ENCODE results near the gene TAF1B.

Gene TAF1B

DNA sequence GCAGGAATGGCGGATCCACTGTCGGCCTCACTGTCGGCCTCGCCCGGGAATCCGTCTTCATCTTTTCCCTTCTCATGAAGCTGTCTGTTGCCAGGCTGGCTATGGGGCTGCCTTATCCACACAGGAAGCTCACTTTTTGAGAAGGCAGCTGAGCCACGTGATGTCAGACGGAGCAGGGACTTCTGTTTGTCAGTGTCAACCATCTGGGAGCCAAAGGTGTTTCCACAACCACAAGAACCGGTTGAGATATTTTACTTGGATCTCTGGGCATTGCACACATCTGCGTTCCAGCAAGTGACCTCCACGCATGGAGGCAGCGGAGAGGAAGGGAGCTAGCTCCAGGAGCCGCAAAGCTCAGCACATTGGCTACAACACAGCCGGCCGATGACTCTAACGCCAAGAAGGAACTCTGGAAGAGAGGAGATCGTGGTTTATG is 27.4 kb upstream of the TAF1B start:
- H3K27me3 ChIP-seq (ENCODE audit: control insufficient read depth in 5 of 5, insufficient read depth in 4 of 5, low read length in 5 of 5), result no peaks in the 10 kb centered on the region
- H3K4me3 ChIP-seq (ENCODE audit: low read depth in 1 of 5, low read length in 5 of 5), result no peak overlapping the region
- H3K27ac ChIP-seq (ENCODE audit: low read depth, low read length), result no peak overlapping the region
- no peaks in the 10 kb centered on the region for H3K36me3 ChIP-seq (ENCODE audit: control insufficient read depth in 5 of 5, insufficient read depth in 5 of 5, low read length in 5 of 5)
- H3K9me3 ChIP-seq (ENCODE audit: control insufficient read depth in 5 of 5, low read length in 5 of 5), result no peaks in the 10 kb centered on the region
- peaks cover 7 to 25% (median 17%) of the 10 kb centered on the region in 5 donors for H3K4me1 ChIP-seq (ENCODE audit: control insufficient read depth in 5 of 5, insufficient read depth in 5 of 5, low read length in 5 of 5)
- H3K9ac ChIP-seq (ENCODE audit: low read length in 5 of 5), result no peak overlapping the region

DNA sequence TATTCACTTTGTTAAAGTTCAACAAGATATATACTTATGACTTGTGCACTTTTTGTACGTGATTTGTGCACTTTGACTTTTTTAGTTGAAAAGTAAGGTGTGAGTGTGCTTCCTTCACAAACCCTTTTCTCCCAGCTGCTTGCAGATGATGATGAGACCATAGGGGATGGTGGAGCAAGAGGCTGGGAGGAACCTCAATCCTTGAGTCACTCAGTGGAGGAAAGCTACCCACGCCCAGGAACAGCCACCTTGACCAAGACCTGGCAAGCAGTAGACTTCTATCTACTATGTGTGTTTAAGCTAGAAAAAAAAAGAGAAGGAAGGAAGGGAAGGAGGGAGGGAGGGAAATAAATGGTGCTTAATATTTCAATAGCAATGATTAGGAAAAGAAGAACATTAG is 25.2 kb upstream of the TAF1B start:
- H3K4me1 ChIP-seq (ENCODE audit: control insufficient read depth in 5 of 5, insufficient read depth in 5 of 5, low read length in 5 of 5), result peaks cover 7 to 21% (median 12%) of the 10 kb centered on the region in 5 donors
- H3K9me3 ChIP-seq (ENCODE audit: control insufficient read depth in 5 of 5, low read length in 5 of 5), result no peaks in the 10 kb centered on the region
- H3K36me3 ChIP-seq (ENCODE audit: control insufficient read depth in 5 of 5, insufficient read depth in 5 of 5, low read length in 5 of 5), result no peaks in the 10 kb centered on the region
- no peak overlapping the region for H3K9ac ChIP-seq (ENCODE audit: low read length in 5 of 5)
- H3K27ac ChIP-seq (ENCODE audit: low read depth, low read length), result no peak overlapping the region
- H3K4me3 ChIP-seq (ENCODE audit: low read depth in 1 of 5, low read length in 5 of 5), result no peak overlapping the region
- no peaks in the 10 kb centered on the region for H3K27me3 ChIP-seq (ENCODE audit: control insufficient read depth in 5 of 5, insufficient read depth in 4 of 5, low read length in 5 of 5)

DNA sequence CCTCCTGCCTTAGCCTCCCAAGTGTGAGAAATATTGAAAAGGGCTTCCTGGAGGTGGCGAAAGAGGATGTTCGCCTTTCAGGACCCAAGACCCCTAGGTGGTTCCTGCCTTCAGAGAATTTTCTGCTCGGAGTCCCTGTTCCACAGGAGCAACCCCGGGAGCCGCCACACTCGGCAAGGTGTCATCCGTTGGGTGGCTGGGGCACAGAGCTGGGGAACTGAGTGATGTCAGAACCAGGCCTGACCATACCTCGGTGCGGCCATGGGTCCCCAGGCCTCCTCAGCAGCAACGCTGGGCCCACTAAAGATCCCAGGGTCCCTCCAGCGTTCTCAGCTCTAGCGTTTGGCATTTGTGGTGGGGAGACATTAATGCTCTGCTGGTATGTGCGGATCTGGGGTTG is 23.7 kb upstream of the TAF1B start:
- Histone ChIP-seq H3K9me3 (ENCODE audit: control insufficient read depth in 5 of 5, low read length in 5 of 5) (no peaks in the 10 kb centered on the region), H3K4me1 (ENCODE audit: control insufficient read depth in 5 of 5, insufficient read depth in 5 of 5, low read length in 5 of 5) (peaks cover 0 to 10% (median 0%) of the 10 kb centered on the region in 5 donors), H3K36me3 (ENCODE audit: control insufficient read depth in 5 of 5, insufficient read depth in 5 of 5, low read length in 5 of 5) (no peaks in the 10 kb centered on the region), H3K4me3 (ENCODE audit: low read depth in 1 of 5, low read length in 5 of 5) (no peak overlapping the region), H3K9ac (ENCODE audit: low read length in 5 of 5) (no peak overlapping the region), H3K27ac (ENCODE audit: low read depth, low read length) (no peak overlapping the region), H3K27me3 (ENCODE audit: control insufficient read depth in 5 of 5, insufficient read depth in 4 of 5, low read length in 5 of 5) (no peaks in the 10 kb centered on the region)

DNA sequence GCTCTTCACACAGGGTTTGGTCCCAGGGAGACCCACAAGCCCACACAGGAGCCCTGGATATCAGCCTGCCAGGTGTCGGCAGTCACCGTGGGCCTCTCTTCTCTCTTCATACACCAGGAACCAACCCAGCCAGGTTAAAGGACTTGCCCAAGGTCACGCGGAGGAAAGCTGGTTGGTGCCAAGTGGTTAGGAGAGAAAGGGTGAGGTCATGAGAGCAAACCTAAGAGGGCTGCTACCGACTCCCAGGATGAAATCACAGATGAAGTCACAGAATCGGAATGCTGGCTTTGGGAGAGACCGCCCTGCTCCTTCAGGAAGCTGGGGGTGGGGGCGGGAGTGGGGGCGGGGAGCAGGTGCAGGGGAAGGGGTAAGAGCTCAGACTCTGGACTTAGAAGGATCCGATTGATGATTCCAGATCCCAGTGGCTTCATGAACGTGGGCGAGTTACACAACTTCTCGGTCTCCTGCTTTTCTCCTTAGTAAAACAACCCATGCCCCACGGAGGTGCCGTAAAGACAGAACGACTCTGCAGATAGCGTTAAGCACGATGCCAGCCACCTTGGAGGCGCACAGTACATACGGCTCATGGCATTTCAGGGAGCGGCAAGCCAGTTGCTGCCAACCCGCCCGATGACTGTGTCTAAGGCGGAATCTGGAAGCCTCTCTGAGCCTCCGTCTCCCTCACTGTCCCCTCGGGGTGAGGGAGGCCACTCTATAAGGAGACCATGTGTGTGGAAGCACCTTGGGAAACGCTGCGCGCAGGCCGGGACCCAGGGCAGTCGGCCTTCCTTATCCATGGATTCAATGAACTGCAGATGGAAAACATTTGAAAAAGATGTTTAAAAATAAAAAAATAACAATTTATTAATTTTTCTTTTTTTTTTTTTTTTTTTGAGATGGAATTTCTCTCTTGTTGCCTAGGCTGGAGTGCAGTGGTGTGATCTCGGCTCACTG is 23.0 kb upstream of the TAF1B start:
- Histone ChIP-seq H3K4me3 (ENCODE audit: low read depth in 1 of 5, low read length in 5 of 5) (no peak overlapping the region), H3K9ac (ENCODE audit: low read length in 5 of 5) (no peak overlapping the region), H3K27ac (ENCODE audit: low read depth, low read length) (no peak overlapping the region)

DNA sequence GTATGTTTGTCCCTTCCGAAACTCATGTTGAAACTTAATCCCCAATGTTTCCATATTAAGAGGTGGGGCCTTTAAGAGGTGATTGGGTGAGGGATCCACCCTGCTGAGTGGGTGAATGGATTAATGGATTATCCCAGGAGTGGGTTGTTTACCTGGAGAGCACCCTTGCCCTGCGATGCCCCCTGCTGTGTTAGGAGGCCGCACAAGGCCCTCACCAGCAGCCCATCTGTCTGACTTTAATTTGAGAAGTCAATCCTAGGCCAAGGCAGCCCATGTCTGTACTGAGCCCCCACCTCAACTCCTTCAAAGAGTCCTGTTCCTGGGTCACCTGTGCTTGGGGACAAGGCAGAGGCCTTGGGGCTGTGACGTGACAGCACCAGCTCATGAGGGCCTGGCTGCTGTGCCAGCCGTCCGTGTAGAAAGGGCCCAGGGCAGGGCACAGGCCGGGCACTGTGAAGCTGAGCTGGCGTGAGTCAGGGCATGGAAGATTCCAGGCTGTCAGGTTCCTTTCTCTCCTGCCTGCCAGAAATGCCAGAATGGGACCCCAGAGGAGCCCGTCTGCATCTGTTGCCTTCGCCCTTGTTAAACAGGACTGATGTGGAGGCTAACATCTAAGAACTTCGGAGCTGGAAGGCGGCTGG is 21.3 kb upstream of the TAF1B start:
- no peak overlapping the region for H3K9ac ChIP-seq (ENCODE audit: low read length in 5 of 5)
- H3K9me3 ChIP-seq (ENCODE audit: control insufficient read depth in 5 of 5, low read length in 5 of 5), result no peaks in the 10 kb centered on the region
- no peaks in the 10 kb centered on the region for H3K36me3 ChIP-seq (ENCODE audit: control insufficient read depth in 5 of 5, insufficient read depth in 5 of 5, low read length in 5 of 5)
- H3K27me3 ChIP-seq (ENCODE audit: control insufficient read depth in 5 of 5, insufficient read depth in 4 of 5, low read length in 5 of 5), result no peaks in the 10 kb centered on the region
- no peak overlapping the region for H3K27ac ChIP-seq (ENCODE audit: low read depth, low read length)
- H3K4me1 ChIP-seq (ENCODE audit: control insufficient read depth in 5 of 5, insufficient read depth in 5 of 5, low read length in 5 of 5), result peaks cover 0 to 5% (median 0%) of the 10 kb centered on the region in 5 donors
- H3K4me3 ChIP-seq (ENCODE audit: low read depth in 1 of 5, low read length in 5 of 5), result no peak overlapping the region

More for the DNA sequence above, 23.0 kb upstream of the TAF1B start:
- H3K36me3 ChIP-seq (ENCODE audit: control insufficient read depth in 5 of 5, insufficient read depth in 5 of 5, low read length in 5 of 5), result no peaks in the 10 kb centered on the region
- no peaks in the 10 kb centered on the region for H3K9me3 ChIP-seq (ENCODE audit: control insufficient read depth in 5 of 5, low read length in 5 of 5)
- peaks cover 0 to 10% (median 0%) of the 10 kb centered on the region in 5 donors for H3K4me1 ChIP-seq (ENCODE audit: control insufficient read depth in 5 of 5, insufficient read depth in 5 of 5, low read length in 5 of 5)
- H3K27me3 ChIP-seq (ENCODE audit: control insufficient read depth in 5 of 5, insufficient read depth in 4 of 5, low read length in 5 of 5), result no peaks in the 10 kb centered on the region

DNA sequence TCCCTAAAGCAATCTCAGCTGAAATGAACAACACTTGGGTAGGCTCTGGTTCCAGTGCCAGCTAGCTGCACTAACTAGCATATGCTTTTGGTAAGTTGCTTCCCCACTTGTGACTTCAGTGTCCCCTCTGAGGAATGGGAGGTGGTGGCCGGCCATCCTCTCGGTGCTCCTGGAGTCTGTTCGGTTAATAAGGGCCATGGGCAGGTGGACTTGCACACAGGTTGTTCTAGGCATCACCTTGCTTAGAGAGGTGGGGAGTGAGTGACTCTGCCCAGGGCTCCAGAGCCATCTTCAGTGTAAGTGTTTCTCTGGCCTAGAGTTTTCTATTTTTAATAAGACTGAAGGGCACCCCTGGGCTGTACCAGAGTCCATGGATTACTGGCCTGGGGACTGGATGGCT is 18.8 kb upstream of the TAF1B start:
- H3K36me3 ChIP-seq (ENCODE audit: control insufficient read depth in 5 of 5, insufficient read depth in 5 of 5, low read length in 5 of 5), result no peaks in the 10 kb centered on the region
- no peaks in the 10 kb centered on the region for H3K9me3 ChIP-seq (ENCODE audit: control insufficient read depth in 5 of 5, low read length in 5 of 5)
- no peak overlapping the region for H3K27ac ChIP-seq (ENCODE audit: low read depth, low read length)
- H3K4me1 ChIP-seq (ENCODE audit: control insufficient read depth in 5 of 5, insufficient read depth in 5 of 5, low read length in 5 of 5), result peaks cover 0 to 5% (median 0%) of the 10 kb centered on the region in 5 donors
- H3K9ac ChIP-seq (ENCODE audit: low read length in 5 of 5), result no peak overlapping the region
- H3K27me3 ChIP-seq (ENCODE audit: control insufficient read depth in 5 of 5, insufficient read depth in 4 of 5, low read length in 5 of 5), result no peaks in the 10 kb centered on the region
- no peak overlapping the region for H3K4me3 ChIP-seq (ENCODE audit: low read depth in 1 of 5, low read length in 5 of 5)

DNA sequence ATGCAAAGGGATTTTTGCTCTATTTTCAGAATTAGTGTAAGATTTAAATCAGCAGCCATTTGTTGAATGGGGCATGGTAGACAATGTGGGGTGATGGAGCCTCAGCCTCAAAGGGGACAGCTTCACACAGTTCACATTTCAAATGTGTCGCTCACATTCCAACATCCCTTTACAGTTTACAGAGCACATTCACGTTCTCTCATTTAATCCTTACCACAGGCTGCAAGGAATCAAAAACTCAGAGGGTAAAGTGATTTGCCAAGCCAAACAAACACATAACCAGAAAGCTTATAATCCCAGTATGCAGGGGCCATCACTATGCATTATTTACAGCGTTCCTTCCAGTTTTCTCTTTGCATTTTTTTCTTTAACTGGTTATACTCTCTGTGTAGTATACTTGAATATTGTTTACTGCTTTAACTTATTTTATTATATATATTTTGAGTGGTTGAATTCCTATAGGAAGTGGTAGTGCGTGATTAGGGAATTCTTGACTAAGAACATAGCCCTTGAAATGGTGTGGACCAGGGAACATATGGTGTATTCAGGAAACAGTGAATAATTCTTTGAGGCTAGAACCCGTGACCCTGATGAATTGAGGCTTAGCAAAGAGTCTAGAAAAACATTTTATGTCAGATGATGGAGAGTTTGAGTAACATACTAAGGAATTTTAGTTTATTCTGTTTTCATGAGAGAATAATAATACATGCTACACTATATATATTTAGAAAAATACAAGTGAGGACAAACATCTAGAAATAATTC is 18.1 kb upstream of the TAF1B start:
- Histone ChIP-seq H3K9ac (ENCODE audit: low read length in 5 of 5) (no peak overlapping the region), H3K4me1 (ENCODE audit: control insufficient read depth in 5 of 5, insufficient read depth in 5 of 5, low read length in 5 of 5) (no peaks in the 10 kb centered on the region), H3K27ac (ENCODE audit: low read depth, low read length) (no peak overlapping the region), H3K36me3 (ENCODE audit: control insufficient read depth in 5 of 5, insufficient read depth in 5 of 5, low read length in 5 of 5) (no peaks in the 10 kb centered on the region), H3K27me3 (ENCODE audit: control insufficient read depth in 5 of 5, insufficient read depth in 4 of 5, low read length in 5 of 5) (no peaks in the 10 kb centered on the region), H3K4me3 (ENCODE audit: low read depth in 1 of 5, low read length in 5 of 5) (no peak overlapping the region), H3K9me3 (ENCODE audit: control insufficient read depth in 5 of 5, low read length in 5 of 5) (no peaks in the 10 kb centered on the region)

DNA sequence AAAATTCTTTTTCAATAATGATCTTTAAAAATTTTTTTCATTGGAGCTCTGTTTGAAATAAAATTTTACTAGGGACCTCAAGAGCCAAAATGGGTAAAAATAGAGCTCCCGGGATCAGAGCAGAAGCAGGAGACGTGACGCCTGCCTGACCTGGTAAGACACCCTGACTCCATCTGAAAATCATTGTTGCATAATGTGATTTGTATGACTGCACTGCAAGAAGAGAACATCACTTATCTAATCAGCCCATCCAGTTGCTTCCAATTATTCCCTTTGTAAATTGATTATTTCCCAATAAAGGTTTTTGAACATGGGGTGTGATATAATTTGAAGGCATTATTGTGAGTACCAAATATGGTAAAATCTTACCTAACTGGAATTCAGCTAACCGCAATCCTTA is 17.1 kb upstream of the TAF1B start:
- H3K27ac ChIP-seq (ENCODE audit: low read depth, low read length), result no peak overlapping the region
- H3K4me3 ChIP-seq (ENCODE audit: low read depth in 1 of 5, low read length in 5 of 5), result no peak overlapping the region
- no peaks in the 10 kb centered on the region for H3K4me1 ChIP-seq (ENCODE audit: control insufficient read depth in 5 of 5, insufficient read depth in 5 of 5, low read length in 5 of 5)
- no peaks in the 10 kb centered on the region for H3K27me3 ChIP-seq (ENCODE audit: control insufficient read depth in 5 of 5, insufficient read depth in 4 of 5, low read length in 5 of 5)
- no peak overlapping the region for H3K9ac ChIP-seq (ENCODE audit: low read length in 5 of 5)
- H3K36me3 ChIP-seq (ENCODE audit: control insufficient read depth in 5 of 5, insufficient read depth in 5 of 5, low read length in 5 of 5), result no peaks in the 10 kb centered on the region
- H3K9me3 ChIP-seq (ENCODE audit: control insufficient read depth in 5 of 5, low read length in 5 of 5), result no peaks in the 10 kb centered on the region

DNA sequence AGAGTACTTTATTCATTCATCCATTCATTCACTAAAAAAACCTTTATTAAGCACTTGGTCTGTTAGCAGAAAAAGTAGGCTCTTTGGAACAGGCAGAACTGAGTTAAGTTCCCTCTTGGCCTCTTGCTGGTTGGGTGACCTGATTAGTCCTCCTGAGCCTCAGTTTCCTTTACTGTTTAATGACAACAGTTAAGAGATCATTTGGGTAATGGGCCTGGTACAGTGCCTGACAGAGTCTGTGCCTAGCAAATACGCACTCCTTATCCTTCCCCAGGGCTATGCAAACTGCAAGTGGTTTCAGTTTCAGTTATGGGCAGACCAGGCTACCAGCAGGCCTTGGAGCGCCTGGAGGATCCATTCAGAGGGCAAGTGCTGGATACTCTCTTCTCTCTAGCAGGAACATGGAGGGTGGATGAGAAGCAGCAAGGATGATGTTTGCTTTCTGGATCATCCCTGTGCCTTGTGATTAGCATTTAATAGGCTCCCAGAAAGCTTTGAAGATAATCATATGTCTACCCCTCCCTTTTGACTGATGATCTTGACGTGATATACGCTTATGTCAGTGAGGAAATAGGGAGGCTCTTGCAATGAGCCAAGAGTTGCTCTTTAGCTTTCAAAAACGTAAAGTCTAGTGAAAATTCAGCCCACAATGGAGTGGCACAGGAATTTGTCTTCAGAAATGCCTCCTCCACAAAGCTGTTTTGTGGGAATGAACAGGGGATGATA is 12.4 kb upstream of the TAF1B start:
- H3K9ac ChIP-seq (ENCODE audit: low read length in 5 of 5), result no peak overlapping the region
- no peaks in the 10 kb centered on the region for H3K36me3 ChIP-seq (ENCODE audit: control insufficient read depth in 5 of 5, insufficient read depth in 5 of 5, low read length in 5 of 5)
- H3K4me3 ChIP-seq (ENCODE audit: low read depth in 1 of 5, low read length in 5 of 5), result no peak overlapping the region
- H3K27ac ChIP-seq (ENCODE audit: low read depth, low read length), result no peak overlapping the region
- no peaks in the 10 kb centered on the region for H3K4me1 ChIP-seq (ENCODE audit: control insufficient read depth in 5 of 5, insufficient read depth in 5 of 5, low read length in 5 of 5)
- no peaks in the 10 kb centered on the region for H3K27me3 ChIP-seq (ENCODE audit: control insufficient read depth in 5 of 5, insufficient read depth in 4 of 5, low read length in 5 of 5)
- no peaks in the 10 kb centered on the region for H3K9me3 ChIP-seq (ENCODE audit: control insufficient read depth in 5 of 5, low read length in 5 of 5)
